SK-N-MC (cell line): ENCODE results near the gene WNT3.

Source experiments
- EZH2 ChIP-seq: fragments of 200-600 bp; sonication (generic); IDR thresholded peaks from one replicate; pipeline ENCODE4 v1.6.1; 2017; ENCODE audit warnings: antibody characterized with exemption
- FOXP2 ChIP-seq: optimal IDR thresholded peaks from 2 replicates; pipeline ENCODE3; 2011; ENCODE audit warnings: mild to moderate bottlenecking, moderate library complexity; ENCODE audit not compliant: insufficient read depth; ENCODE audit errors: extremely low read length, control extremely low read depth
- POLR2AphosphoS5 ChIP-seq: IDR thresholded peaks from 2 replicates; pipeline ENCODE4 v1.6.1; 2012; ENCODE audit warnings: mild to moderate bottlenecking, low read depth, low read length, borderline replicate concordance

DNA sequence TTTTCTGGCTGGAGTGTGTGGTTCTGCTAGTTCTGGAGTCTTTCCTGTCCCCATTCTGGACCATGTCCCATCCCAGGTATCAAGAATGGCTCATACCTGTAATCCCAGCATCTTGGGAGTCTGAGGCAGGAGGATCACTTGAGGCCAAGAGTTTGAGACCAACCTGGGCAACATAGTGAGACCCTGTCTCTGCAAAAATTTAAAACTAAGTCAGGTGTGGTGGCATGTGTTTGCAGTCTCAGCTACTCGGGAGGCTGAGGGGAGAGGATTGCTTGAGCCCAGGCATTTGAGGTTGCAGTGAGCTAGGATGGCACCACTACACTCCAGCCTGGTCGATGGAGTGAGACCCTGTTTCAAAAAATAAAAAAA lies 15.3 kb upstream of the WNT3 start:
- TF ChIP-seq EZH2 = no peak
- no peak for TF ChIP-seq POLR2AphosphoS5
- TF ChIP-seq FOXP2 = no peak
